HepG2 (cell line): ENCODE results near the gene RSPH4A. TPM values are rescaled to one million over a fixed set of nuclear protein-coding genes. Genes with fewer than 3 reads are reported as not detected.

Experiments used
- FOXA1 ChIP-seq, 2 experiments: fragments of 450-650 bp in 1 of 2; sonication (generic) in 1 of 2; formaldehyde crosslinking in 1 of 2; IDR thresholded peaks; 2 replicates each; pipeline versions ENCODE4 v1.4.0 to v1.6.1; 2016 to 2020; ENCODE audit warnings: missing genetic modification reagents in 1 of 2
- NCOA2 ChIP-seq: sonication (generic); formaldehyde crosslinking; IDR thresholded peaks from 2 replicates; pipeline ENCODE4 v1.8.0; 2022; ENCODE audit warnings: inconsistent platforms
- ZFP82 ChIP-seq: sonication (generic); formaldehyde crosslinking; IDR thresholded peaks from 2 replicates; pipeline ENCODE4 v1.5.1; 2020; ENCODE audit warnings: mild to moderate bottlenecking, missing genetic modification reagents, borderline replicate concordance
- ZNF34 ChIP-seq: sonication (generic); formaldehyde crosslinking; IDR thresholded peaks from 2 replicates; pipeline ENCODE4 v1.4.0; 2020; ENCODE audit warnings: mild to moderate bottlenecking, missing genetic modification reagents, borderline replicate concordance
- ZNF777 ChIP-seq: sonication (generic); formaldehyde crosslinking; IDR thresholded peaks from 2 replicates; pipeline ENCODE4 v1.4.0; 2020; ENCODE audit warnings: missing genetic modification reagents
- polyA plus RNA-seq, 8 experiments: library from polyadenylated mRNA; depleted of rRNA in 3 of 8; stranded (reverse) in 7 of 8; unstranded in 1 of 8; fragments of >200 nt; fragmentation: Illumina TruSeq in 4 of 8; extraction: Trizol in 4 of 8; gene quantifications; 2 replicates each; pipeline versions ENCODE4 v1.2.1 to v1.2.3, GENCODE V29; 2011 to 2016; ENCODE audit warnings: low read depth in 4 of 8, missing spikeins in 1 of 8, mixed read lengths in 1 of 8; ENCODE audit not compliant: insufficient read depth in 1 of 8
- total RNA-seq, 5 experiments: library from RNA; depleted of rRNA; stranded (reverse); fragments of >200 nt; fragmentation: Illumina TruSeq; extraction: Trizol; gene quantifications; 2 replicates each; pipeline ENCODE4 v1.2.3, GENCODE V29; 2016; ENCODE audit warnings: low read depth in 1 of 5
- TF ChIP-seq, protein P1 (sequence below): sonication (generic); formaldehyde crosslinking; IDR thresholded peaks from one replicate; pipeline ENCODE4 v1.5.1; 2020; ENCODE audit warnings: mild to moderate bottlenecking, missing genetic modification reagents; ENCODE audit errors: not compliant biosample characterization
- TF ChIP-seq, protein P2 (sequence below): IDR thresholded peaks from 2 replicates; pipeline ENCODE4 v1.6.1; 2016; ENCODE audit warnings: low read depth
- TF ChIP-seq, protein P3 (sequence below), 2 experiments: sonication (generic) in 1 of 2; formaldehyde crosslinking in 1 of 2; IDR thresholded peaks; 2 replicates each; pipeline versions ENCODE4 v1.4.0 to v1.6.1; 2016 to 2020; ENCODE audit warnings: borderline replicate concordance in 1 of 2, low read depth in 1 of 2, mild to moderate bottlenecking in 1 of 2, missing genetic modification reagents in 1 of 2
- TF ChIP-seq, protein P4 (sequence below): sonication (generic); formaldehyde crosslinking; IDR thresholded peaks from 2 replicates; pipeline ENCODE4 v1.4.0; 2020; ENCODE audit warnings: missing genetic modification reagents

Gene RSPH4A
- total and polyA plus RNA-seq, 2 of the 13 experiments (the other 11 are each of a cell fraction or from before 2014, with no cell fraction given) = 0.24 to 0.40 TPM

DNA sequence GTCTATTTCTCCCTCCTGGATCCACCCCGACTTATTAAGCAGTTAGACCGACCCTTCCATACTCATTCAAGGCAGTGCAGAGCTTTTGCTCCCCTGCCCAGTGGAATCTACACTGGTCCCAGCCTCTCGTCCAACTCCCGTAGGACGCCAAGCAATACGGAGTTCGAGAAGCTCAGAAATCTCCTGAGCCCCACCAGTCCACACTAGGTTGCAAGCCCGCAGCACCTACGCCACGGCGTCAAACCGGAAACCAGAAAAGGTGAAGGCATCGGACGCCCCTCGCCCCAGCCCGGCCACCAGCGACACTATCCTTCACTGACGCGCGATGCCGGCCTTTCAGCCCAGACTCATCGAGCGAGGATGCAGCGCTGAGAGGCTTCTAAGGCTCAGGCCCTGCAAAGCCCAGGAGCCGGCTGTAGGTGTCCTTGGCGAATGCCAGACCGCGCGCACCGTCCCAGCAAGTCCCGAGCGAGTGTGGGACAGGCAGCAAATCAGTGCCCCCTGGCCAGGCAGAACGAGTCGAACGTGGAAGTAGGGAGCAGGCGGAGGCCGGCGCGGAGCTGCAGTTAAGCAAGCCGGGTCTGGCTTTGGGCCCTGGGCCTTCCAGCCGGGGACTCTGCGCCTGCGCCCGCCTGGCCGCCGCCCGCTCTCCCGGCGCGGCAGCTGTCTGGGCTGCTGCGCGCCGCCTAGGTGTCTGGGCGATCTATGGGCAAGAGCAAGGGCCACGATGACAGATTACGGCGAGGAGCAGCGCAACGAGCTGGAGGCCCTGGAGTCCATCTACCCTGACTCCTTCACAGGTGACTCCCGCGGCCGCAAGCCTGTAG, 45.2 kb upstream of the RSPH4A start, which contains the start of gene RWDD1 (continued):
- TF ChIP-seq, protein P1, sequence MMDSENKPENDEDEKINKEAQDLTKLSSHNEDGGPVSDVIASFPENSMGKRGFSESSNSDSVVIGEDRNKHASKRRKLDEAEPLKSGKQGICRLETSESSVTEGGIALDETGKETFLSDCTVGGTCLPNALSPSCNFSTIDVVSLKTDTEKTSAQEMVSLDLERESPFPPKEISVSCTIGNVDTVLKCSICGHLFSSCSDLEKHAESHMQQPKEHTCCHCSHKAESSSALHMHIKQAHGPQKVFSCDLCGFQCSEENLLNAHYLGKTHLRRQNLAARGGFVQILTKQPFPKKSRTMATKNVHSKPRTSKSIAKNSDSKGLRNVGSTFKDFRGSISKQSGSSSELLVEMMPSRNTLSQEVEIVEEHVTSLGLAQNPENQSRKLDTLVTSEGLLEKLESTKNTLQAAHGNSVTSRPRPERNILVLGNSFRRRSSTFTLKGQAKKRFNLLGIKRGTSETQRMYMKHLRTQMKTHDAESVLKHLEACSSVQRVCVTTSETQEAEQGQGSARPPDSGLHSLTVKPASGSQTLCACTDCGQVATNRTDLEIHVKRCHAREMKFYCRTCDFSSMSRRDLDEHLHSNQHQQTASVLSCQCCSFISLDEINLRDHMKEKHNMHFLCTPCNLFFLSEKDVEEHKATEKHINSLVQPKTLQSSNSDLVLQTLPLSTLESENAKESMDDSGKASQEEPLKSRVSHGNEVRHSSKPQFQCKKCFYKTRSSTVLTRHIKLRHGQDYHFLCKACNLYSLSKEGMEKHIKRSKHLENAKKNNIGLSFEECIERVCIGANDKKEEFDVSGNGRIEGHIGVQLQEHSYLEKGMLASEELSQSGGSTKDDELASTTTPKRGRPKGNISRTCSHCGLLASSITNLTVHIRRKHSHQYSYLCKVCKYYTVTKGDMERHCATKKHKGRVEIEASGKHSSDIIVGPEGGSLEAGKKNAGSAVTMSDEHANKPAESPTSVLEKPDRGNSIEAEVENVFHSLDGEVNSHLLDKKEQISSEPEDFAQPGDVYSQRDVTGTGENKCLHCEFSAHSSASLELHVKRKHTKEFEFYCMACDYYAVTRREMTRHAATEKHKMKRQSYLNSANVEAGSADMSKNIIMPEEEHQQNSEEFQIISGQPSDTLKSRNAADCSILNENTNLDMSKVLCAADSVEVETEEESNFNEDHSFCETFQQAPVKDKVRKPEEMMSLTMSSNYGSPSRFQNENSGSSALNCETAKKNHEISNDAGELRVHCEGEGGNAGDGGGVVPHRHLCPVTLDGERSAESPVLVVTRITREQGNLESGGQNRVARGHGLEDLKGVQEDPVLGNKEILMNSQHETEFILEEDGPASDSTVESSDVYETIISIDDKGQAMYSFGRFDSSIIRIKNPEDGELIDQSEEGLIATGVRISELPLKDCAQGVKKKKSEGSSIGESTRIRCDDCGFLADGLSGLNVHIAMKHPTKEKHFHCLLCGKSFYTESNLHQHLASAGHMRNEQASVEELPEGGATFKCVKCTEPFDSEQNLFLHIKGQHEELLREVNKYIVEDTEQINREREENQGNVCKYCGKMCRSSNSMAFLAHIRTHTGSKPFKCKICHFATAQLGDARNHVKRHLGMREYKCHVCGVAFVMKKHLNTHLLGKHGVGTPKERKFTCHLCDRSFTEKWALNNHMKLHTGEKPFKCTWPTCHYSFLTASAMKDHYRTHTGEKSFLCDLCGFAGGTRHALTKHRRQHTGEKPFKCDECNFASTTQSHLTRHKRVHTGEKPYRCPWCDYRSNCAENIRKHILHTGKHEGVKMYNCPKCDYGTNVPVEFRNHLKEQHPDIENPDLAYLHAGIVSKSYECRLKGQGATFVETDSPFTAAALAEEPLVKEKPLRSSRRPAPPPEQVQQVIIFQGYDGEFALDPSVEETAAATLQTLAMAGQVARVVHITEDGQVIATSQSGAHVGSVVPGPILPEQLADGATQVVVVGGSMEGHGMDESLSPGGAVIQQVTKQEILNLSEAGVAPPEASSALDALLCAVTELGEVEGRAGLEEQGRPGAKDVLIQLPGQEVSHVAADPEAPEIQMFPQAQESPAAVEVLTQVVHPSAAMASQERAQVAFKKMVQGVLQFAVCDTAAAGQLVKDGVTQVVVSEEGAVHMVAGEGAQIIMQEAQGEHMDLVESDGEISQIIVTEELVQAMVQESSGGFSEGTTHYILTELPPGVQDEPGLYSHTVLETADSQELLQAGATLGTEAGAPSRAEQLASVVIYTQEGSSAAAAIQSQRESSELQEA = peak; percentile 93
- TF ChIP-seq, protein P2, sequence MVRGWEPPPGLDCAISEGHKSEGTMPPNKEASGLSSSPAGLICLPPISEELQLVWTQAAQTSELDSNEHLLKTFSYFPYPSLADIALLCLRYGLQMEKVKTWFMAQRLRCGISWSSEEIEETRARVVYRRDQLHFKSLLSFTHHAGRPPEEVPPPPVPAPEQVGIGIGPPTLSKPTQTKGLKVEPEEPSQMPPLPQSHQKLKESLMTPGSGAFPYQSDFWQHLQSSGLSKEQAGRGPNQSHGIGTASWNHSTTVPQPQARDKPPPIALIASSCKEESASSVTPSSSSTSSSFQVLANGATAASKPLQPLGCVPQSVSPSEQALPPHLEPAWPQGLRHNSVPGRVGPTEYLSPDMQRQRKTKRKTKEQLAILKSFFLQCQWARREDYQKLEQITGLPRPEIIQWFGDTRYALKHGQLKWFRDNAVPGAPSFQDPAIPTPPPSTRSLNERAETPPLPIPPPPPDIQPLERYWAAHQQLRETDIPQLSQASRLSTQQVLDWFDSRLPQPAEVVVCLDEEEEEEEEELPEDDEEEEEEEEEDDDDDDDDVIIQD (CRISPR knock-in tag) = peak; percentile 80; the same call in 1 of the 2 replicates
- TF ChIP-seq, protein P3, sequence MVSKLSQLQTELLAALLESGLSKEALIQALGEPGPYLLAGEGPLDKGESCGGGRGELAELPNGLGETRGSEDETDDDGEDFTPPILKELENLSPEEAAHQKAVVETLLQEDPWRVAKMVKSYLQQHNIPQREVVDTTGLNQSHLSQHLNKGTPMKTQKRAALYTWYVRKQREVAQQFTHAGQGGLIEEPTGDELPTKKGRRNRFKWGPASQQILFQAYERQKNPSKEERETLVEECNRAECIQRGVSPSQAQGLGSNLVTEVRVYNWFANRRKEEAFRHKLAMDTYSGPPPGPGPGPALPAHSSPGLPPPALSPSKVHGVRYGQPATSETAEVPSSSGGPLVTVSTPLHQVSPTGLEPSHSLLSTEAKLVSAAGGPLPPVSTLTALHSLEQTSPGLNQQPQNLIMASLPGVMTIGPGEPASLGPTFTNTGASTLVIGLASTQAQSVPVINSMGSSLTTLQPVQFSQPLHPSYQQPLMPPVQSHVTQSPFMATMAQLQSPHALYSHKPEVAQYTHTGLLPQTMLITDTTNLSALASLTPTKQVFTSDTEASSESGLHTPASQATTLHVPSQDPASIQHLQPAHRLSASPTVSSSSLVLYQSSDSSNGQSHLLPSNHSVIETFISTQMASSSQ (IDR thresholded peaks at IDR 0.05; ENCODE audit: low read depth) = peak; percentile 67
- TF ChIP-seq, protein P3 (CRISPR knock-in tag; IDR thresholded peaks at IDR 0.05; ENCODE audit: borderline replicate concordance) = peak; percentile 92; the same call in 1 of the 2 replicates
- TF ChIP-seq ZNF34 (CRISPR knock-in tag) (peak; percentile 87; the same call in 1 of the 2 replicates), NCOA2 (CRISPR knock-in tag) (peak; percentile 79; the same call in 1 of the 2 replicates), ZFP82 (CRISPR knock-in tag) (peak; percentile 95; the same call in 1 of the 2 replicates), FOXA1 (IDR thresholded peaks at IDR 0.05) (no peak), FOXA1 (CRISPR knock-in tag; IDR thresholded peaks at IDR 0.05) (peak; percentile 59; the same call in 1 of the 2 replicates), ZNF777 (CRISPR knock-in tag) (0 out of 2 replicates have a peak, but pooled peaks have one; percentile 61)
- TF ChIP-seq, protein P4, sequence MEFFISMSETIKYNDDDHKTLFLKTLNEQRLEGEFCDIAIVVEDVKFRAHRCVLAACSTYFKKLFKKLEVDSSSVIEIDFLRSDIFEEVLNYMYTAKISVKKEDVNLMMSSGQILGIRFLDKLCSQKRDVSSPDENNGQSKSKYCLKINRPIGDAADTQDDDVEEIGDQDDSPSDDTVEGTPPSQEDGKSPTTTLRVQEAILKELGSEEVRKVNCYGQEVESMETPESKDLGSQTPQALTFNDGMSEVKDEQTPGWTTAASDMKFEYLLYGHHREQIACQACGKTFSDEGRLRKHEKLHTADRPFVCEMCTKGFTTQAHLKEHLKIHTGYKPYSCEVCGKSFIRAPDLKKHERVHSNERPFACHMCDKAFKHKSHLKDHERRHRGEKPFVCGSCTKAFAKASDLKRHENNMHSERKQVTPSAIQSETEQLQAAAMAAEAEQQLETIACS = peak; percentile 41; the same call in 1 of the 2 replicates
